DLD1 (cell line): ENCODE measurements around the gene C8B.

Experiments used
- in situ Hi-C: cut with HindIII; loops from 2 replicates; pipeline ENCODE4 v1.10.0; 2017; ENCODE audit warnings: low sequenced_read_pairs

Gene C8B

GRCh38 chr1:56934430-56935060 is 31.3 kb downstream of the C8B start:
- in situ Hi-C loops, result no loop called here

DNA sequence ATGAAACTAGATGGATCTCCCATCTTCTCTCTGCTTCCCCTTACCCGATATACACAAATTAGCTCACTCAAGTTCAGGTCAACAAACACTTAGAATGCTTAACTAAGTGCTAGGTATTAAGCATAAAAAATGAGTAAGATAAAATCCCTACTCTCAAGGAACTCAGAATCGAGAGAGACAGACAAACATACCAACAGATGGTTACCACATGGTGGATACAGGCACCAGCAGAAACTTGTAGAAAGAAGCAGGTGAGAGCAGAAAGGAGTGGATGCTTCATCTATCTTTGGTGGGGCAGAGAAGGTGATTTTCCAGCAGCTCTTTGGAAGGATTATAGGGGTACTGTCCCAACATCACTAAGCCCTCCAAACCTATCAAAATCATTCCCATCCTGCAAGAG is 32.2 kb downstream of the C8B start:
- in situ Hi-C loops, result no loop called here

DNA sequence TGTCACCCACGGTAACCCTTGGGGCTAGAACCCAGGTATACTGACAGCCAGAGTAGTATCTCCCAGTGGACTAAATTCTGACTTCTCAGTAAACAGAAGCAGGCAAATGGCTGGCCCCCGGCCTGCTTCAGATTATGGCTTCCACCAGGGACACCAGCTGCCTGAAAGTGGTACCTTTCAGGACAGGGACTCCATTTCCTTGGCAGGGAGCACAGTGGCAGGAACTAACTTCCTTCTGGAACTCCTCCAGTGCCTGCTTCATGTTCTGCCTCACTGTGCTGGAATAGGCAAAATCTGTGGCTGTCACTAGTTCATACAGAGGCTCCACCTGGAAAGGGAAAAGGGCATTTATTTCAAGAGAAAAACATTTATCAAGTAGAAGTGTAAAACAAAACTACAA is 32.7 kb downstream of the C8B start:
- in situ Hi-C loops, result no loop called here

DNA sequence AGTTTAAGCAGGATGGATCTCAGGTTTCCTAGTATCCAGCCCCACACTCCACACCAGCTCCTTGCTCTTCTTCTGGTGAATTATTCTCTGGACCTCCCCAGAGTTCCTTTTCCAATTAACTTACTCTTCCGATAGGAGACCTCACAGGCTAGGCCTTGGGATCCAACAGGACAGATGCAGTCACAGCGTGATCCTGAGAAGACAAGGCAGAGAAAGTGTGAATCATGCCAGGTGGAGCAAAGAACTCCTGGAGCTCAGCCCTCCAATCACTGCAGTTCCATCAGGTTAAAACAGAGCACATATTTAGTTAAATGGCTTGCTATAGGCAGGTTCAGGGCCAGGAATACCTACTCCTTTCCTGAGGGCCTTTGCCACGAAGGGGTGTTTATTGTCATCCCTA is 34.1 kb downstream of the C8B start:
- in situ Hi-C loops, result no loop called here

GRCh38 chr1:56931211-56931610 is 34.6 kb downstream of the C8B start:
- in situ Hi-C loops, result no loop called here

DNA sequence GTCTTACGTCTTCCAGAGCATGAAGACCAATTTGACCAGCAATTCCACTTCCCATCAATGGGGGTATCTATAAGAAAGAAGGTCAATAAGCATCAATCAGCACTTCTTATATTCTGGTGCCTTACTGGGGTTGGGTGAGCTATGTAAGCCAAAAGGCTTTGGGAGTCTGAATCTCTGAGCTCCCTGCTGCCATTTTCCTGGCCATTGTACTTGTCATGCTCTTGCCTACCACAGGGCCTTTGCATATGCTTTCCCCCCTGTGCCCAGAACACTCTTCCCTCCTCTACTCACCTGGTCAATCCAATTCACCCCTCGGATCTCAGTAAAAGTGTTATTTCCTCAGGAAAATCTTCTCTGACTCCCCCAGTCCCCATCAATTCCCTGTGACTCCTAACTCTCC is 36.3 kb downstream of the C8B start:
- in situ Hi-C loops, result no loop called here

- in situ Hi-C loops, result no loop called here
These were observed 37.8 kb downstream of the C8B start for GRCh38 chr1:56927986-56928385.

- in situ Hi-C loops, result no loop called here
These were observed 38.6 kb downstream of the C8B start for GRCh38 chr1:56927171-56927570.

DNA sequence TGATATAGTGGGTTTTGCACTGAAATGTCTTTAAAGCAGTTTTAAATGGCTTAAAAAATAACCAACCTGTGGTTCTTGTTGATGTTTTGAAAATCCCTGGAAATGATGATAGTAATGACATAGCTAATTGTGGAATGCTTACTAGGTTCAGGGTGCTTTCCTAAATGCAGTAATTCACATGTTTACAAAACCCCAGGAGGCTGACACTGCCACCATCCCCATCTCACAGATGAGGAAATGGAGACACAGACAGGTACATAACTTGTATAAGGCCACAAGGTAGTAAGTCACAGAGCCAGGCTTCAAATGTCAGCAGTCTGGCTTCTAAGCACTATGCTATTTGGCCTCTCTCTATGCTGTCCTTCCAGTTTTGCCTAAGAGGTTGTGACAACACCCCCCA is 40.6 kb downstream of the C8B start:
- in situ Hi-C loops, result no loop called here

- in situ Hi-C loops, result no loop called here
These were observed 41.7 kb downstream of the C8B start for GRCh38 chr1:56924116-56924515.

- in situ Hi-C loops, result no loop called here
These were observed 42.6 kb downstream of the C8B start for GRCh38 chr1:56923201-56923600.

GRCh38 chr1:56922507-56922906 is 43.3 kb downstream of the C8B start:
- in situ Hi-C loops, result no loop called here

DNA sequence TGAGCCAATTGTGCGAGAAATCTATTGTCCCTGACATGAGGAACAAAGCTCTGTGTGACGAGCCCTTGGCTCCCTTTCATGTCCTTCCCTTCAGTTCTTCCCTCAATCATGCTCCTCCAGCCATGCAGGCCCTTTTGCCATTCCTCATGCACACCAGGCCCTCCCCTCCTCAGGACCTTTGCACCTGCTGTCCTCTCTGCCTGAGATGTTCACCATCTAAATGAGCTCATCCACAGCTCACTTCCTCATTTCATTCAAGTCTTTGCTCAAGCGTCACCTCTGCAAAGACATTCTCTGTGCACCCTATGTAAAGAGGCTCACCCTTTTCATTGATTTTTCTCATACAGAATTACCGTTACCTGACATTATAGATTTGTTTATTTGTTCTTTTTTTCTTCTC is 43.7 kb downstream of the C8B start:
- in situ Hi-C loops, result no loop called here

DNA sequence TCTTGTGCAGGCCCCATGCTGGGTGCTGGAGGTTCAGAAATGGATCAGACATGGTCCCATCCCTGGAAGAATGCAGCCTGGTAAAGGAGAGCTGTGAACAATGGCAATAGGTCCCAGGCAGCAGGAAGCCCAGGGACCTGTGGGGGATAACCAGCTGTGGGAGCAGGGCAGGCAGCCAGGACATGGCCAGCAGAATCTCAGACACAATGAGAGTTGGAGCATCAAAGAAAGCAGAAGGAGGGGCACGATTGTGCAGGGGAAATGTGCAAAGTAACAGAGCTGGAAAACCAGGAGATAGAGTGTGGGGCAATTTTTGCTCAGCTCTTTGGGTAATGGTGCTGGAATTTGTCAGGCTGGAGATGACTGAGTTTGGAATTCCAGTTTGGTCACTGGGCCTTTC is 44.3 kb downstream of the C8B start:
- in situ Hi-C loops, result no loop called here

DNA sequence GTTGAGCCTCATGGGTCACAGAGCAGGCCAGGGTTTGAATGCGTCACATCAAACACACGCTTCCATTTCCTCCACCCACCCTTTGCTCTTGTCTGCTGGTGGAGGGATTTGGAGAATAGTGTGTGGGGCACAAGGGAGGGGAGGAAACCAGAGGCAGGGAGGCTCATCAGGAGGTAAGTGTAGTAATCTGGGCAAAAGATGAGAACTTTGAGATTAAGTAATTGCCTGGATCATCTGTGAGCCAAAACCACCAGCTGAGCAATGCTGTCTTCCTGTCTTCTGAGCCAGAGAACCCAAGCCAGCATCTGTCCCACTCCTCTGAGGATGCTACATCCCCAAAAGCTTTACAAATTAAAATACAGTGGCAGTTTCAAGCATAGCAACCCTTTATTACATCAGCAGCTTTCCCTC is 45.2 kb downstream of the C8B start:
- in situ Hi-C loops, result no loop called here

DNA sequence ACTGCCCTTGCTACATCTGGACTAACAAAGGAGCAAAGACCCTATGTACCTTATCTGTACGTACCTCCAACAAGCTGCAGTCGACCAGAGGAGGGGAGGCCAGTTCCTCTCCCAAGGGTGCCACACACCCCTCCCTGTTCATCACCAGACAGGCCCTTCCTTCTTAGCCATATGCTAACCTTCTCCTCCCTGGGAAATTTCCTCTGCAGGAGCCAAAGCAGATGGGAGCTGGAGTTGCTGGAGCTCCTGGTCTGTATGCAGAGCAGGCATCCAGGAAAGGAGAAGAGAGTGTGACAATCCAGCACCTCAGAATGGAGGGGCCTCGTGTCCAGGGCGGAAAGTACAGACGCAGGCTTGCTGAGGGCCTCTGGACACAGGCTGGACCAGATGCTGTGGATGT is 48.5 kb downstream of the C8B start:
- in situ Hi-C loops, result no loop called here

DNA sequence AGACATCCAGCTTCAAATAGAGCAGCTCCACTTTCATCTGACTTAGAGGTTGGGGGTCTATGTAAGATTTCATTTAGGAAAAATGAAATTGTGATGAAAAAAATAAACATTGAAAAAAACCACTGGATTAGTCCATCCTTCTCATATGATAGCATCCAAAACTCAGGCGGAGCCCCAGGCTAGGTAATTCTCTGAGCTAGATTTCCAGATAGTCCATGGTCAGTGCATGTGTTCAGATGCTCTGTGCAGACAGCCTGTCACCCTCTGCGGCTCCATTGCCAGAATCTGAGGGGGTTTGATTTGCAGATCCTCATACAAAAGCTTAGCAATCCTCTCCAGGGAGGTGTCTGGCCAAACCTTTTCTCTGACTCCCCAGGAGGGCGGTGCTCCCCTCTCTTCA is 49.2 kb downstream of the C8B start:
- in situ Hi-C loops, result no loop called here

GRCh38 chr1:56915960-56916359 is 49.9 kb downstream of the C8B start:
- in situ Hi-C loops, result no loop called here

DNA sequence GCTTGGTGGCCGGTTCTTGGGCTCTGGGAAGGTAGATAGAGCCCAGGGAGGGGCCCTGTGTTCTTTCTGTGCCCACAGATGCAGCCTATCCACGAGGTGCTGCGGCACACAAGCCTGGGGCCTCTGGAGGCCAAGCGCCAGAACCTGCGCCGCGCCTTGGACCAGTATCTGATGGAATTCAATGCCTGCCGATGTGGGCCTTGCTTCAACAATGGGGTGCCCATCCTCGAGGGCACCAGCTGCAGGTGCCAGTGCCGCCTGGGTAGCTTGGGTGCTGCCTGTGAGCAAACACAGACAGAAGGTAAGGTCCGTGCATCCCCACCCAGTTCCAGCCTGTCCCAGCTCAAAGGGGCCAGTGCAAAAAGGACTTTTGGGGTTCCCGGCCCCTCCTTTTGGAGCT is 53.5 kb downstream of the C8B start:
- in situ Hi-C loops, result no loop called here

DNA sequence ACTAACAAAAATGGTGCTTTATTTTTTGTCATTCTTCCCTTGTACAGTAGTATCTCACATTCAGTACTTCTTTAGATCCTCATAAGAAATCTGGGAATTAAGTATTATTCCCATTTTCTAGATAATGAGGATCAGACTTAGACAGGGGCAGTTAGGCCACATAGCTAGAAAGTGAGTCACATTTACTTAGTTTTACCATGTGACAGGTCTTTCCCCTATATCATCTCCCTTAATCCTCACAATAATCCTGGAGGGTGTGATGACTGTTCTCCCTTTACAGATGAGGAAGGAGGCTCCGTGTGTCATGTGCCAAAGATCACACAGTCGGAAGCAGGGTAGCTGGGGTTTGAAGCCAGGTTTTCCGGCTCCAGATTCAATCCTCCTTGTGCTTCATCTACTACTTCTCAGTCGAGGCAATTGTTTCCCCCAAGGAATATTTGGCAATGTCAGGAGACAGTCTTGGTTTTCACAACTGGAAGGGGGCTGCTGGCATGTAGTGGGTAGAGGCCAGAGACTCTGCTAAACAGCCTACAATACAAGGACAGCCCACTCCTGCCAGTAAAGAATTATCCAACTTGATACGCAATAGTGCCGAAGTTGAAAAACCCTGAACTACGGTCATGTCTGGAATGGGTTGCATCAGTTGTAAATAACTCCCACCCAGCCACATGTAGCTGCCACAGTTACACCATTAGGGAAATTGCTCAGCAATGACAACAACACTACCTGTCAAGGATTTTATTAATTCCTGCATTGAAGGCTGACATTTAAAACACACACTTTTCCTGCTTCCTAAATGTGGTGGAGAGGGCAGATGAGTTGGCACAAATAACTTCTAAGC is 54.5 kb downstream of the C8B start:
- in situ Hi-C loops, result no loop called here

DNA sequence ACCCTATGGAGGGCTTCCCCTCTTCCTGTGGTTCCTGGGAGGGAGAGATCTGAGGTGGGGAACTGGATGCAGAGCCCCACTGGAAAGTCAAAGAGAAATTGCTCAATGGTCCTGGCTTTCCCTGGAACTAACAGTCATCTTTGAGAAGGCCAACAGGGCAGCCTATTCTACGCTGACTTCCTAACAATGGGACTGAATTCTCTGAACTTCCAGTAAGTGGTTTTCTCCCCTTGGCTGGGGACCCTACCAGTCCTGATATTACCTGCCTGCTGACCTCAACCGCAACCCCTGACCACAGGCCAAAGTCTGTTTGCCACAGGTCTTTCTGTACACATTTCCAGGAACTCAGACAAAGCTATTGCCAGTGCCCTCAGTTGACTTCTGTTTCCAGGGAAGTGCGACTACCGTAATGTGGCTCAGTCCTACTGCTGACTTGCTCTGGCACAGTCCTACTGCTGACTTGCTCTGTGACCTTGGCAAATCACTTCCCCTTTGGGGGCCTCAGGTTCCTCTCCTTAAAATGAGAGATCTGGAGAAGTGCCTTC is 55.3 kb downstream of the C8B start:
- in situ Hi-C loops, result no loop called here

- in situ Hi-C loops, result no loop called here
These were observed 57.1 kb downstream of the C8B start for GRCh38 chr1:56908619-56909221.
